Activated T-helper 17 cell treated with anti-CD3 and anti-CD28 coated beads, Interleukin-2, amount 50 U/mL, for 72 hours (primary cell): ENCODE results near the gene CCDC74A. TPM values are rescaled to one million over a fixed set of nuclear protein-coding genes. Genes with fewer than 3 reads are reported as not detected.
"Not testable (repeated sequence)": the region's sequence is repeated elsewhere in the genome, so short reads cannot be mapped to it uniquely, and the experiment has no call there.

Source experiments
- ATAC-seq: fragments of 150-1000 bp; cut with Tn5 transposase; replicated peaks from 2 replicates; pipeline ENCODE4 v1.10.0; 2021; ENCODE audit warnings: mild to moderate bottlenecking, moderate library complexity
- H3K27ac Mint-ChIP-seq: one replicate; pipeline ENCODE4 v1.8.0; 2022; ENCODE audit warnings: mixed read lengths
- H3K27me3 Mint-ChIP-seq: one replicate; pipeline ENCODE4 v1.8.0; 2022; ENCODE audit warnings: mixed read lengths
- H3K36me3 Mint-ChIP-seq: one replicate; pipeline ENCODE4 v1.8.0; 2022; ENCODE audit warnings: low read depth, mild to moderate bottlenecking, mixed read lengths
- H3K4me1 Mint-ChIP-seq: one replicate; pipeline ENCODE4 v1.8.0; 2022; ENCODE audit warnings: mixed read lengths
- H3K4me3 Mint-ChIP-seq: one replicate; pipeline ENCODE4 v1.8.0; 2022; ENCODE audit warnings: mild to moderate bottlenecking, mixed read lengths
- H3K9me3 Mint-ChIP-seq: one replicate; pipeline ENCODE4 v1.8.0; 2022; ENCODE audit warnings: mixed read lengths
- total RNA-seq, 2 donors: library from RNA; stranded (reverse); gene quantifications; one replicate each; pipeline ENCODE4 v1.2.3, GENCODE V29; 2022

CCDC74A gene
- total RNA-seq, 2 donors from 2014 or later = 2.7 to 5.9 TPM

DNA sequence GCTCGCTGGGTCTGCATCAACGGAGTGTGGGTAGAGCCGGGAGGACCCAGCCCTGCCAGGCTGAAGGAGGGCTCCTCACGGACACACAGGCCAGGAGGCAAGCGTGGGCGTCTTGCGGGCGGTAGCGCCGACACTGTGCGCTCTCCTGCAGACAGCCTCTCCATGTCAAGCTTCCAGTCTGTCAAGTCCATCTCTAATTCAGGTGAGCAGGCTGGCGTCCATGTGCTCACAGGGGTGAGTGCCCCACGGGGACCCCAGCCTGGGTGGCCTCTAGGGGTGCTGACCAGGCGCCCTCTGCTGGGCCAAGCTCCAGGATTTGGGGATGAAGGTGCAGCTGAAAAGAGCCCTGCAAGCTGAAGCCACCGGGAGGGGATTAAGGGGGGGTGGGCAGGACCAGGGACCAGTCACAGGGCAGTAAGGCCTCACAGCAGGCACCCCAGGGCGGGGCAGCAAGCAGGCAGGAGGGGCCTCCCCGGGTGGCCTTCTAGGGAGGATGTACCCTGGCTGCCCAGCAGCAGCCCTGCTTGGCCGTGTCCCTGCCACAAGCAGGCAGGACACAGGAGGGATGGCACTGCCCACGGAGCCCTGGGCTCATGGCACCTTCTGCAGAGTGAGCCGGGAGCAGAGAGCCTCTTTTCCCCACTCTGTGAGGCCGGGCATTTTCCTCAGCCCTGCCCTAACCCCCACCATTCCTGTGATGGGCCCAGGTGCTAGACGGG lies 3.1 kb downstream of the CCDC74A start:
- ATAC-seq, H3K27ac Mint-ChIP-seq, H3K4me1 Mint-ChIP-seq, H3K9me3 Mint-ChIP-seq, H3K4me3 Mint-ChIP-seq, H3K27me3 Mint-ChIP-seq, H3K36me3 Mint-ChIP-seq: not testable (repeated sequence)

DNA sequence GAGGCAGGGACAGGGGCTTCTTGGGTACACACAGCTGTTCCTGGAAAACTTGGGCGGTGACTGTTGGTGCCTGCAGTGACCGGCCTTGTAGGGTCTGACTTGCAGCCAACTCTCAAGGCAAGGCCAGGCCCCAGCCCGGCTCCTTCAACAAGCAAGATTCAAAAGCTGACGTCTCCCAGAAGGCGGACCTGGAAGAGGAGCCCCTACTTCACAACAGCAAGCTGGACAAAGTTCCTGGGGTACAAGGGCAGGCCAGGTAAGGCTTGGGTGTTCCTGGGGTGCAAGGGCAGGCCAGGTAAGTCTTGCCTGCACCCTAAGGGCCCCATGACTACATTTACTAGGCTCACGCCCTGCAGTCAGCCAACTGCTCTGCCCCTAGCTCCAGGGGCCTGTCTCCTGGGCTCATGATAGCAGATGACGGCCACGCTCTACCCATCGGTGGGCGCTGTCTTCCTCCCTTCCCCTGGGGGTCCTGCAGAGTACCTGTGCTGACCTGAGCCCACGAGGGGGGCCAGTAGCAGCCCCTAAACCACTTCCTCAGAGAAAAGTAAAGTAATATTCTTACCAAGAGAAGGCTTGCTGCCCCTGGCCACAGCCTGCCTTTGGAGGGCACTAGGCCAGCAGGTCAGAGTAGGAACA lies 4.0 kb downstream of the CCDC74A start:
- not testable (repeated sequence) for H3K4me1 Mint-ChIP-seq

DNA sequence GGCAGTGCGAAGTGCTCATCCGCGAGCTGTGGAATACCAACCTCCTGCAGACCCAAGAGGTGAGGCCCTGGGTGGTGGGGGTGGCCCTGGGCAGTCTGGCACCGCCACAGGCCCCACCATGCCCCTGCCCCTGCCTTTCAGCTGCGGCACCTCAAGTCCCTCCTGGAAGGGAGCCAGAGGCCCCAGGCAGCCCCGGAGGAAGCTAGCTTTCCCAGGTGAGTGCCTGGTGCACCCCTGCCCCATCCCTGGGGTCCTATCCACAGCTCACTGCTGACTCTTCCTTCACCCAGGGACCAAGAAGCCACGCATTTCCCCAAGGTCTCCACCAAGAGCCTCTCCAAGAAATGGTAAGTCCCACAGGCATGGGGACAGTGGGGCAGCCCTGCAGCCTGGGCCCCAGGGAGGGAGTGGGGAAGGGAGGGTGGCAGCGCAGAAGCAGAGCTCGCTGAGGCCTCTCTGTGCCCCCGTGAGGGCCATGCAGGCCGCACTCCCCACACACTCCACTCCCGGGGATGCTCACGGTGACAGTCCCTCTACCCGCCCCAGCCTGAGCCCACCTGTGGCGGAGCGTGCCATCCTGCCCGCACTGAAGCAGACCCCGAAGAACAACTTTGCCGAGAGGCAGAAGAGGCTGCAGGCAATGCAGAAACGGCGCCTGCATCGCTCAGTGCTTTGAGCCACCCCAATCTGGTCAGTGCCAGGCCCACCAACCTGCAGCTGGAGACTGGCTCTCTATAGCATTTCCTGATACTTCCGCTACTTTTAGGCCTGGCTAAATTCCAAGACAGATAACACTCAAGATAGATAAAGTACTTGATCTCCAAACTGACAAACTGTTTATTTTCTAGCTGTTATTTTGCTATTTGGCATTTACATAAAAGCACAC lies 5.3 kb downstream of the CCDC74A start:
- H3K9me3 Mint-ChIP-seq, H3K4me1 Mint-ChIP-seq, H3K4me3 Mint-ChIP-seq, H3K36me3 Mint-ChIP-seq, H3K27ac Mint-ChIP-seq, ATAC-seq, H3K27me3 Mint-ChIP-seq: not testable (repeated sequence)

More for the DNA sequence above, 4.0 kb downstream of the CCDC74A start:
- H3K9me3 Mint-ChIP-seq, H3K27ac Mint-ChIP-seq, H3K27me3 Mint-ChIP-seq, H3K36me3 Mint-ChIP-seq, ATAC-seq, H3K4me3 Mint-ChIP-seq: not testable (repeated sequence)

DNA sequence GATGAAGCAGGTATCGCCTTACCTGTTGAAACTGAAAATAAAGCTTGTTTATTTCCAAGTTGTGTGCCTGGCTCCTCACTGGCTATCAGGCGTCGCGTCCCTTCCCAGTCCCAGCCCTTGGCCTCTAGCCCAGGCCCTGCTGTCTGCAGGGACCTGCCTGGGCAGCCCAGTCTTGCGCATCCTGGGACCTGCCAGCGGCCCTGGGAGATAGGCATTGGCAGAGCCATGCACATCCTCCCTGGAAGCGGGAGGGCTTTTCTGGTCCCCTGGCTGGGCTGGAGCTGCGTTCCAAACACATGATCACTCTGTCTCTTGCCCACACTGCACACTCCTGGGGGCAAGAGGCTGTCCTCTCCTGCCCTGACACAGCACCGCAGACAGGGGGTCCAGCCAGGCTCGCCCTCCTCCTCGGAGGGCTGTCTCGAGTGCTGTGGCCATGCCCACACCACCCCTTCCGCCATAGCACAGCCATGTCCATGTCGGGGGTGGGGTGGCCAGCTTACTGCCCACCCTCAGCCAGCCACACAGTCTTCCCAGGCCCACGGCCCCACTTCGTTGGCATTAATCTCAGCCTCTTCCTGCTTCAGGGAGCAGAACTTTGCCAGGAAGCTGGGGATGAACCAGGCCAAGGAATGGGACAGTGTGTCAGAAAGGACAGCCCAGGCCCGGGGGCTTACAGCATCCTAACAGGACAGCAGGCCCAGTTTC lies 6.1 kb downstream of the CCDC74A start:
- not testable (repeated sequence) for H3K36me3 Mint-ChIP-seq, H3K4me1 Mint-ChIP-seq, H3K27me3 Mint-ChIP-seq, H3K27ac Mint-ChIP-seq, ATAC-seq, H3K4me3 Mint-ChIP-seq, H3K9me3 Mint-ChIP-seq

DNA sequence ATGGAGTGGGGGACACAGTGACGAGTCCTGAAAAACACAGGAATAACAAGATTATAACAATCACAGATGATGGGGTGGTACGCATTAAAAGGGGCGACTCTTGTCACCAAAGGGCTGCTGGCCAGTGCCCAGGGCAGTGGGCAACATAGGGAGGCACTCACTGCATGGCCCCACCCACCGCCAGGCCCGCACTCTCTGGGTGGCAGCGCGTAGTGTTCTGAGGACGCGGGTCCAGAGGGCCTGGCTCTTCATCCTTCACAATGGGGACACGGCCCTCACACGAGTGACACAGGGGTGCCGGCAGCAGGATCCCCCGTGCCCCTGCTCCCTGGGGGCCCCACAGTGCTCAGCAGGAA lies 6.6 kb downstream of the CCDC74A start:
- ATAC-seq, H3K36me3 Mint-ChIP-seq, H3K4me3 Mint-ChIP-seq, H3K4me1 Mint-ChIP-seq, H3K9me3 Mint-ChIP-seq, H3K27ac Mint-ChIP-seq, H3K27me3 Mint-ChIP-seq: not testable (repeated sequence)

DNA sequence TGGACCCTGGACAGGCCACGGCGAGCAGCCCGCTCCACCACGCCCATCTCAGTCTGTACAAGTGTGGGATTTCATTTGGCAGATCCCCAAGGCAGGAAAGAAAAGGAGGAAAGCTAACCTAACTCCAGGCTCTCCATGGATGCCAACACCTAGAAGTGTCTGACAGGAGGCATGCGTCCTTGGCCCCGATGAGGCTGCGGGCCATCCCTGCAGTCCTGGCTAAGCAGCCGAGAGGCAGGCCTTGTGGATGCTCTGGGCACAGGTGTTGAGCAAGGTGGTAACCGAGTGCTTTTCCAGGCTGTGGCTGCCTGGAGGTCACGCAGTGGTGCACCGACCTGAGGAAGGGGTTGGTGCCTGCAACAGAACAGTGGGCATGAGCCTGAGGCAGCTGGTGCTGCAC lies 7.3 kb downstream of the CCDC74A start:
- H3K36me3 Mint-ChIP-seq, H3K4me1 Mint-ChIP-seq, H3K4me3 Mint-ChIP-seq, ATAC-seq, H3K9me3 Mint-ChIP-seq, H3K27me3 Mint-ChIP-seq, H3K27ac Mint-ChIP-seq: not testable (repeated sequence)

DNA sequence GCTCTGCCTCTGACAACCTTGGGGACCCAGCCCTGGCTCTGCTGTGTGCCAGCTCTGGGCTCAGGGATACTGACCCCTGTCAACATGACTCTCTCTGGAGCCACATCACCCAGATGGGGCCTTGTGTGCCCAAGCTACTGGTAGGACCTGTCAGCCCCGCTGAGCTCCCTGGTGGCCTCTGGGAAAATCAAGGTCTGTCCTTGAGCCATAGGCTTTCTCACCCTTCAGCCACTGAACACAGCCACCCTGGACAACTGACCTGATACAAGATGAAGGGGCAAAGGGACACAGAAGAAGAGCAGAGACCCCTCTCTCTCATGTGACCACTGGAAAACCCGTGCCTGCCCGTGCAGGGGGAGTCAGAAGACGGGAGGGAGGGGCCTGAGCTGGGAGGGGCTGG lies 7.8 kb downstream of the CCDC74A start:
- no peaks in the 10 kb centered on the region for H3K9me3 Mint-ChIP-seq
- no peak overlapping the region for H3K4me3 Mint-ChIP-seq
- no peak overlapping the region for H3K27ac Mint-ChIP-seq
- H3K27me3 Mint-ChIP-seq = no peaks in the 10 kb centered on the region
- no peak for ATAC-seq
- H3K36me3 Mint-ChIP-seq = no peaks in the 10 kb centered on the region
- H3K4me1 Mint-ChIP-seq = no peaks in the 10 kb centered on the region

DNA sequence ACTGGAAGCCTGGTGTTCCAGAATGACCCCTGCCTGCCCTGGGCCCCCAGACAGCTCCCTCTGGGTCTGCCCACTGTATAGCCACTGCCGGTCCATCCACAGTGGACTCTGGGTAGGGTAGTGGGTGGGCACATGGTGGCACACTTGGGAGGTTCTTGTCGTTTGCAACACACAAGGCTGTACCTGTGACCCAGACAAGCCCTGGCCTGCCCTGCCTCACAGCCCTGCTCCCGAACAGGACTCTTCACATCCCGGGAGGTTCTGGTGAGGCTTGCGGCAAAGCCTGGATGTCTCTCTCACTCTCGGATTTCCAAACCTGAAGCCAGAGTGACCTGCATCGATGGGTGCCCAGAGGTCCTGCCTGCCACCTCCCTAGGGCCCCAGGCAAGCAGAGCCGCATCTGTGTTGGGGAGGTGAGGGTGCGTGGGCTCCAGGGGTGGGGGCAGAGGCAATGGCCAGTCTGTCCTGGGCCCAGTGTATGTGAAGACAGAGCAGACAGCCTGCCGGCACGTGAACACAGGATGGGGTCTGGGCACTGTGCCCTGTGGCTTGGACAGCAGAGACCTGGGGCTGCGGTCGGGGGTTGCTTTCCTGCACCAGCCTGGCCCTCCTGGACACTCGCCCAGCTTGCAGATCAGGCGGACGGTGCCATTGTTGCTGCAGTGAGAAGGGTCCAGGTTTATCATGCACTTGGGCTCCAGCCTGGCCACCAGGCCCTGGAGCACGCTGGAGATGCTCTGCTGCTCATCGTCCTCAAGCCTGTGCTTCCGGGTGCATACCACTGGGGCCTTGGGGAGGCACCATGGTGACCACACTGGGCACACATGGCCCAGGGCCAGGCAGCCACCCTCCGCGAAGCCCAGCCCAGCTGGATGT lies 8.5 kb downstream of the CCDC74A start:
- H3K27ac Mint-ChIP-seq, H3K4me1 Mint-ChIP-seq, H3K9me3 Mint-ChIP-seq, H3K4me3 Mint-ChIP-seq, H3K27me3 Mint-ChIP-seq, H3K36me3 Mint-ChIP-seq, ATAC-seq: not testable (repeated sequence)

DNA sequence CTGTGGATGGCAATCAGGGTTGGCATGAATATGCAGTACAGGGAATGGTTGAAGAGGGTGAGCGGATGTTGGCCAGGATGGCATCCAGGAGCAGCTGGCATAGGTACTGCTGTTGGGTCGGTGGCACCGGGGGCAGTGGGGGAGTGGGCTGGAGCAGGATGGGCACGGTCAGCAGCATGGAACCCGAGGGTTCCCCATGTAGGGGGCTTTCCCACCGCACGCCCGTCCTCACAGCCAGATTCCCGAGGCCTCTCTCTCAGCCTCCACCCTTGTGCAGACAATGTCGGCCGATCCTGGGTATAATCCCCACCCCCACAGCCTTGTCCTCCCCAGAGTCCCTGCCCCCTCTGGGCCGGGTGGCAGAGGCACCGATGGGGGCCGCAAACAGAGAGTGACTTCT lies 9.2 kb downstream of the CCDC74A start:
- not testable (repeated sequence) for H3K9me3 Mint-ChIP-seq, H3K27ac Mint-ChIP-seq, H3K4me3 Mint-ChIP-seq, ATAC-seq, H3K4me1 Mint-ChIP-seq, H3K36me3 Mint-ChIP-seq, H3K27me3 Mint-ChIP-seq

DNA sequence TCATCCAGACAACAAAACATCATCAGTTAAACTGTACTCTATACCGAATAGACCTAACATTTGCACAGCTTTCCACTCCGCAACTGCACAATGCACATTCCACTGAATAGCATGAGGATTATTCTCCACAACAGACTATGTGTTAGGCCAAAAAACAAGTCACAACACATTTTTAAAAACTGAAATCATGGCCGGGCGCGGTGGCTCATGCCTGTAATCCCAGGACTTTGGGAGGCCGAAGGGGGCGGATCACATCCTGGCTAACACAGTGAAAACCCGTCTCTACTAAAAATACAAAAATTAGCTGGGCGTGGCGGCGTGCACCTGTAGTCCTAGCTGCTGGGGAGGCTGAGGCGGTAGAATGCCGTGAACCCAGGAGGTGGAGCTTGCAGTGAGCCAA lies 11.2 kb downstream of the CCDC74A start:
- H3K27me3 Mint-ChIP-seq, H3K27ac Mint-ChIP-seq, ATAC-seq, H3K9me3 Mint-ChIP-seq, H3K4me1 Mint-ChIP-seq, H3K4me3 Mint-ChIP-seq, H3K36me3 Mint-ChIP-seq: not testable (repeated sequence)

DNA sequence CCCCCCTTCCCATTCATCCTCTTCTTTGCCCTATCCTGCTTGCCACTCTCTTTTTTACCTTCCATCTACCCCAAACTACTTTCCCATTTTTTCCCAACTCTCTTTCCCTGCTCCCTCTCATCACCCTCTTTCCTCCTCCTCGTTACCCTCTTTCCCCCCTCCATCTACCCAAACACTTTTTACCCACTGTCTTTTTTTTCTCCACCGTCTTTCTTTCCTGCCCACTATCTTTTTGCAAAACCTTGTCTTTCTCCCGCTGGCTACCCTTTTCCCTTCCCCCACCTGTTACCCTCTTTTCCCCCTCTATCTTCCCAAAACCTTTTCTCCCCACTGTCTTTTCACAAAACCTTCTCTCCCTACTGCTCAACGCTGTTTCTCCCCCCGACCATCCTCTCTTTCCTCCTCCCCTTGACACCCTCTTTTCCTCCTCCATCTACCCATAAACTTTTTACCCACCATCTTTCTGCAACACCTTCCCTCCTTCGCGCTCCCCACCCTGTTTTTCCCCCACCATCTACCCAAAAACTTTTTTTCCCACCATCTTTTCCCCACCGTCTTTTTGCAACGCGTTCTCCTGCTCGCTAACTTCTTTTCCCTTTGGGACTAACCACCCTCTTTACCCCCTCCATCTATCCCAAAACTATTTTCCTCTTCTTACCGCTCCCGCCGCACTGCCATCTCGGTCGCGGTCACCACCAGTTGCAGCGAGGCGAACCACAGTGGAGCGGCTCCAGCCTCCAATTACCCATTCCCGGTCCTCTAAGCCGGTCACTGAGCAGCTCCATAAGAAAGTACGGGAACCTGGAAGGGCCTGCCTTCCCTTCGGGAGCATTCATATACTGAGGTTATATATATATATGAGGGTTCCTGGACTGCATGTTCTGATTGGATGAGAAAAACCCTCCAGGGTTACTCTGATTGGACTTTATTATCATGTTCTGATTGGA lies 15.0 kb downstream of the CCDC74A start:
- no peak for ATAC-seq
- H3K27ac Mint-ChIP-seq = no peak overlapping the region
- no peaks in the 10 kb centered on the region for H3K4me1 Mint-ChIP-seq
- no peaks in the 10 kb centered on the region for H3K36me3 Mint-ChIP-seq
- no peaks in the 10 kb centered on the region for H3K27me3 Mint-ChIP-seq
- H3K9me3 Mint-ChIP-seq = no peaks in the 10 kb centered on the region
- H3K4me3 Mint-ChIP-seq = no peak overlapping the region

DNA sequence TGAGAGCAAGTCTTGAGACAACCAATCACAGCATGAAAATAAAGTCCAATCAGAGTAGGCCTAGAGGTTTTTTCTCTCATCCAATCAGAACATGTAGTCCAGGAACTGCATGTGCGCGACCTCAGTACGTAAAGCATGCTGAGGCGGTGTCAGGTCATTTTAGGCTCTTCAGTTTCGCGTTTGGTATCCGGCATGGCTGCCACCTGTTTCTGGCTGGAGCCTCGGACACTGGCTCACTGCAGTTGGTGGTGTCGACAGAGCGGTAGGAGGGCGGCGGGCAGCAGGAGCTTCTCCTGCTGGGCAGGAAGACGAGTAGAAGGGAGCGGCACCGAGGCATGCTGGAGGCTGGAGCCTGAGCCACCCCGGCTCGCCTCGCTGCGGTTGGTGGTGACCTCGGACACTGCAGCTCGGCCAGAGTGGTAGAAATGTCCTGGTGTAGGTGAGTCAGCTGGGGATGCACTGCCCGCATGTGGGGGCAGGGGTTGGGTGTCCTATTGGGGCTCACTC lies 15.8 kb downstream of the CCDC74A start:
- H3K4me1 Mint-ChIP-seq = no peaks in the 10 kb centered on the region
- no peaks in the 10 kb centered on the region for H3K36me3 Mint-ChIP-seq
- no peak overlapping the region for H3K4me3 Mint-ChIP-seq

More for the DNA sequence above, 15.8 kb downstream of the CCDC74A start:
- ATAC-seq = no peak
- no peaks in the 10 kb centered on the region for H3K27me3 Mint-ChIP-seq
- no peaks in the 10 kb centered on the region for H3K9me3 Mint-ChIP-seq
- no peak overlapping the region for H3K27ac Mint-ChIP-seq
